ENCODE measurements around the gene CEP85L.

Gene CEP85L

DNA sequence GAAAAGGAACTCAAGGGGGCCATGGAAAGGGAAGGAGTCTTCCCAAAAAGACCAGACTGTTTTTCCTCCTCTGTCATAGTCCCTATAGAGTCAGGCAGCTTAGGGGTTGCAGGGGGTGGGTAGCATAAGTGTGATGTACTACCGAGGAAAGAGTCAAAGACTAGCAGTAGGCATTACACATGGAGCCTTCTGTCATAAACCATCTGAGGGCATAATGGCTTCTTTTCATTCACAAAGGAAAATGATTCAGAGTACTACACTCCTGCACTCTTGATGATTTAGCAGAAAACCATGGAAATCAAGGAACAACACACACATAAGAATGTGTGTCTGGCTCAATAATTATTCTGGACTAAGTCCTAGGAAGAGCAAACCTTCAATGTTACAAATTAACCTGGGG is 88.4 kb downstream of the CEP85L start:
- no peaks in the 10 kb centered on the region for H3K79me2 ChIP-seq (ENCODE audit: insufficient read depth, low read depth)
- H3K4me1 ChIP-seq (ENCODE audit: low read depth, poor library complexity, severe bottlenecking): no peaks in the 10 kb centered on the region
- H4K20me1 ChIP-seq (ENCODE audit: insufficient read depth): no peaks in the 10 kb centered on the region
- H3K27me3 ChIP-seq (ENCODE audit: insufficient read depth, low read depth): no peaks in the 10 kb centered on the region
- H3K27ac ChIP-seq: no peak overlapping the region
- no peak overlapping the region for H3K4me3 ChIP-seq (IDR thresholded peaks at IDR 0.05; ENCODE audit: insufficient read depth, low read depth, low read length)
- H2AFZ ChIP-seq (ENCODE audit: low read depth): no peak overlapping the region
- TF ChIP-seq, protein P1, sequence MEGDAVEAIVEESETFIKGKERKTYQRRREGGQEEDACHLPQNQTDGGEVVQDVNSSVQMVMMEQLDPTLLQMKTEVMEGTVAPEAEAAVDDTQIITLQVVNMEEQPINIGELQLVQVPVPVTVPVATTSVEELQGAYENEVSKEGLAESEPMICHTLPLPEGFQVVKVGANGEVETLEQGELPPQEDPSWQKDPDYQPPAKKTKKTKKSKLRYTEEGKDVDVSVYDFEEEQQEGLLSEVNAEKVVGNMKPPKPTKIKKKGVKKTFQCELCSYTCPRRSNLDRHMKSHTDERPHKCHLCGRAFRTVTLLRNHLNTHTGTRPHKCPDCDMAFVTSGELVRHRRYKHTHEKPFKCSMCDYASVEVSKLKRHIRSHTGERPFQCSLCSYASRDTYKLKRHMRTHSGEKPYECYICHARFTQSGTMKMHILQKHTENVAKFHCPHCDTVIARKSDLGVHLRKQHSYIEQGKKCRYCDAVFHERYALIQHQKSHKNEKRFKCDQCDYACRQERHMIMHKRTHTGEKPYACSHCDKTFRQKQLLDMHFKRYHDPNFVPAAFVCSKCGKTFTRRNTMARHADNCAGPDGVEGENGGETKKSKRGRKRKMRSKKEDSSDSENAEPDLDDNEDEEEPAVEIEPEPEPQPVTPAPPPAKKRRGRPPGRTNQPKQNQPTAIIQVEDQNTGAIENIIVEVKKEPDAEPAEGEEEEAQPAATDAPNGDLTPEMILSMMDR (conservative IDR thresholded peaks at IDR 0.05; ENCODE audit: low read depth, low read length): no peak
- H3K4me2 ChIP-seq: no peak overlapping the region
- H3K36me3 ChIP-seq (ENCODE audit: insufficient read depth): no peaks in the 10 kb centered on the region
- H3K9ac ChIP-seq: no peak overlapping the region

DNA sequence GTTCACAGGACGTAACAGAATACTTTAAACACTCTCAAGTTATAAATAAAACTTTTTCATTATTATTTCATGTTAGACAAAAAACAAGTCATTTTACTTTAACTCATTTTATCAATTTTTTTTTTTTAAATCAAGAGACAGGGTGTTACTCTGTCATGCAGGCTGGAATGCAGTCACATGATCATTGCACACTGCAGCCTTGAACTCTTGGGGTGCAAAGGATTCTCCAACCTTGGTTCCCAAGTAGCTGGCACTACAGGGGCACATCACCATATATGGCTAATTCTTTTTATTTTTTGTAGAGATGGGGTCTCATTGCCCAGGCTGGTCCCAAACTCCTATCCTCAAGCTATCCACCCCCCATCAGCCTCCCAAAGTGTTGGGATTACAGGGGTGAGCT is 89.1 kb downstream of the CEP85L start:
- Histone ChIP-seq H3K27me3 (ENCODE audit: insufficient read depth, low read depth) (no peaks in the 10 kb centered on the region), H3K4me2 (no peak overlapping the region), H4K20me1 (ENCODE audit: insufficient read depth) (no peaks in the 10 kb centered on the region), H3K9ac (no peak overlapping the region), H3K36me3 (ENCODE audit: insufficient read depth) (no peaks in the 10 kb centered on the region), H3K27ac (no peak overlapping the region), H3K79me2 (ENCODE audit: insufficient read depth, low read depth) (no peaks in the 10 kb centered on the region), H2AFZ (ENCODE audit: low read depth) (no peak overlapping the region), H3K4me3 (IDR thresholded peaks at IDR 0.05; ENCODE audit: insufficient read depth, low read depth, low read length) (no peak overlapping the region), H3K4me1 (ENCODE audit: low read depth, poor library complexity, severe bottlenecking) (no peaks in the 10 kb centered on the region)
- TF ChIP-seq, protein P1 (conservative IDR thresholded peaks at IDR 0.05; ENCODE audit: low read depth, low read length): no peak

DNA sequence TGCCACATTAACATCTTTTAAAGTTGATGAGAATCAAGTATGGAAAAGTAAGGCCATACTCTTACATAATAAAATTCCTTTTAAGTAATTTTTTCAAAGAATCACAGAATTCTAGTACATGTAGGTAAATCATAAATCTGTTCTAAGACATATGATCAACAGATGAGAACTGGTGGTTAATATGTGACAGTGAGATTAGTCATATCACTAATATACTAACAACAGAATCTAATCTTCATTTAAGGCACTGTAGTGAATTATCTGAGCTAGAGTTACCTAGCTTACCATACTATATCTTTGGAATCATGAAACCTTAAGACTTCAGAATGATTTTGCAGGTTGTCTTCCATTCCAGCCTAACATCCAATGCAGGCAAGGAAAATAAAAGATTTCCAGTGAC is 91.7 kb downstream of the CEP85L start:
- no peaks in the 10 kb centered on the region for H4K20me1 ChIP-seq (ENCODE audit: insufficient read depth)
- H3K27ac ChIP-seq: no peak overlapping the region
- TF ChIP-seq, protein P1 (conservative IDR thresholded peaks at IDR 0.05; ENCODE audit: low read depth, low read length): no peak
- H2AFZ ChIP-seq (ENCODE audit: low read depth): no peak overlapping the region
- H3K36me3 ChIP-seq (ENCODE audit: insufficient read depth): no peaks in the 10 kb centered on the region
- no peak overlapping the region for H3K4me3 ChIP-seq (IDR thresholded peaks at IDR 0.05; ENCODE audit: insufficient read depth, low read depth, low read length)
- no peaks in the 10 kb centered on the region for H3K79me2 ChIP-seq (ENCODE audit: insufficient read depth, low read depth)
- no peak overlapping the region for H3K9ac ChIP-seq
- no peaks in the 10 kb centered on the region for H3K4me1 ChIP-seq (ENCODE audit: low read depth, poor library complexity, severe bottlenecking)
- no peak overlapping the region for H3K4me2 ChIP-seq
- no peaks in the 10 kb centered on the region for H3K27me3 ChIP-seq (ENCODE audit: insufficient read depth, low read depth)

DNA sequence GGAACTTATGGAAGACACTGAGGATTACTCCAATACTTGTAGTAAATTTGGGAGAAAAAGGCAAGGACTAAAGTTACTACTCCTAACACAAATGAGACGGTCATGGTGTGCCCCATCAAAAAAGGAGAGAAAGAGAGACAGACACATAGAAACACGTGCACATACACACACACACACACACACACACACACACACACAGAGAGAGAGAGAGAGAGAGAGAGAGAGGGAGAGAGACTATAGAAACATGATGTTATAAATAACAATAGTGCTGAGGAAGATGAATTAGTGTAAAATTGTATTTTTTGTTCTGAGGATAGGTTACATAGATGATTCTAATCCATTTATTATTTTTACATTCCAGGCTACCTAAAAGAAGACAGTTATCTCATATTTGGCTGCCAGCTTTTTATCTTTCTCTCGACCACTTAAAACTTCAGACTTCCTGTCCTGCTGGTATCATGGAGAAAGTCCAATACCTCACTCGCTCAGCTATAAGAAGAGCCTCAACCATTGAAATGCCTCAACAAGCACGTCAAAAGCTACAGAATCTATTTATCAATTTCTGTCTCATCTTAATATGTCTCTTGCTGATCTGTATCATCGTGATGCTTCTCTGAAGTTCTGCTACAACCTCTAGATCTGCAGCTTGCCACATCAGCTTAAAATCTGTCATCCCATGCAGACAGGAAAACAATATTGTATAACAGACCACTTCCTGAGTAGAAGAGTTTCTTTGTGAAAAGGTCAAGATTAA is 92.8 kb downstream of the CEP85L start:
- Histone ChIP-seq H3K27me3 (ENCODE audit: insufficient read depth, low read depth) (no peaks in the 10 kb centered on the region), H3K9ac (no peak overlapping the region), H3K79me2 (ENCODE audit: insufficient read depth, low read depth) (no peaks in the 10 kb centered on the region), H3K4me3 (IDR thresholded peaks at IDR 0.05; ENCODE audit: insufficient read depth, low read depth, low read length) (no peak overlapping the region), H2AFZ (ENCODE audit: low read depth) (no peak overlapping the region), H4K20me1 (ENCODE audit: insufficient read depth) (no peaks in the 10 kb centered on the region), H3K36me3 (ENCODE audit: insufficient read depth) (no peaks in the 10 kb centered on the region), H3K27ac (no peak overlapping the region), H3K4me2 (no peak overlapping the region), H3K4me1 (ENCODE audit: low read depth, poor library complexity, severe bottlenecking) (no peaks in the 10 kb centered on the region)
- TF ChIP-seq, protein P1 (conservative IDR thresholded peaks at IDR 0.05; ENCODE audit: low read depth, low read length): no peak

All from KMS-11 (cell line).